Stimulated activated CD8-positive, alpha-beta memory T cell treated with anti-CD3 and anti-CD28 coated beads, Interleukin-2, amount 100 ng/mL, for 48 hours (primary cell): ENCODE data around the gene HID1.
A peak's percentile ranks its signal among the peaks of the same experiment; 100 is the strongest.
"Not testable (repeated sequence)": the region's sequence is repeated elsewhere in the genome, so short reads cannot be mapped to it uniquely, and the experiment has no call there.

Source experiments
- DNase-seq, 2 donors: peaks; one replicate each; pipeline ENCODE4 v3.0.0-alpha.2; 2020; ENCODE audit warnings: low read depth in 2 of 2

Gene HID1

DNA sequence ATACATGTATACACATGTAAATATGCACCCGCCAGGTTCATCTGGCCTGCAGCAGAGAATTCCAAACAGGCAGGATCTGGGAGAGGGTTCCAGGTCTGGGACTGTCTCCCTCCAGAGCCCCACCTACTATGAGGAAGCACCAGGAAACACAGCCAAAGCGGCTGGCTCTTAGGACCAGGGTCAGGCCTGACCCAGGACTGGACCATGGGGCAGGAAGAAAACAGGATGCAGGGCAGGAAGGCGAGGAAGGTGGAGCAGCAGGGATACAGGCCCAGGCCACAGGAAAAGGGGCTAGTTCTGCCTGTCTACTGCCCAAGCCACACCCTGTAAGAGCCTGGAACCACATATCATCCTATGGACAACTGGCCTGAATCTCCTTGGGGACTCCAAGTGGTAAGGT lies 2.2 kb downstream of the HID1 start:
- no peak for DNase-seq

DNA sequence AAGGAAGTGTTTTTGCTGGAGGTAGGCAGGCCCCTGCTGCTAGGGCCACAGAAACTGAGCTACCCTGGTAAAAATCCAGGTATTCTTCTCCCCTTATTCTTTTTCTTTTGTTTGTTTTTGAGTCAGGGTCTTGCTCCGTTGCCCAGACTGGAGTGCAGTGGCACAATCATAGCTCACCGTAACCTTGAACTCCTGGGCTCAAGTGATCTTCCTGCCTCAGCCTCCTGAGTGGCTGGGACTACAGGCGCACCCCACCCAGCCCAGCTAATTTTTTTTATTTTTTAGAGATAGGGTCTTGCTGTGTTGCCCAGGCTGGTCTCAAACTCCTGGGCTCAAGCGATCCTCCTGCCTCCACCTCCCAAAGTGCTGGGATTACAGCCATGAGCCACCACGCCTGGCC lies 3.1 kb downstream of the HID1 start:
- not testable (repeated sequence) for DNase-seq

DNA sequence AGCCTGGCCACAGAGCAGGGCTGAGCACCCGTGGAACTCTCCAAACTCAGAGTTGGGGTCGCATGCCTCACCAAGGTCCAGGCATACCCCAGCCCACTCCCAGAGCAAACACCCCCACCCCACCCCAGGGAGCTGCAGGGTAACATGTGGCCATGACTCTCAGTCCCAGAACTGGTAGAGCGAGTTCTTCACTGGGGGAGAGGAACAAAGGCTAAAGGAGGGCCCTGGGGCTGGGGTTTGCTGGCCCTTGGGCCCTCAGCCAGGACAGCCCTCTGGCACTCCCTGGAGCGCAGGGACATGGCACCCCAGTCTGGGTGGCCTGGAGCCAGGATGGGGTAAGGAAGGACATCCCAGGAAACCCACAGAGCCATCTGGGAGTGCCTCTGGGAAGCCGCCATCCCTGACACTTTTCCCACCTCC lies 4.2 kb downstream of the HID1 start:
- no peak for DNase-seq

DNA sequence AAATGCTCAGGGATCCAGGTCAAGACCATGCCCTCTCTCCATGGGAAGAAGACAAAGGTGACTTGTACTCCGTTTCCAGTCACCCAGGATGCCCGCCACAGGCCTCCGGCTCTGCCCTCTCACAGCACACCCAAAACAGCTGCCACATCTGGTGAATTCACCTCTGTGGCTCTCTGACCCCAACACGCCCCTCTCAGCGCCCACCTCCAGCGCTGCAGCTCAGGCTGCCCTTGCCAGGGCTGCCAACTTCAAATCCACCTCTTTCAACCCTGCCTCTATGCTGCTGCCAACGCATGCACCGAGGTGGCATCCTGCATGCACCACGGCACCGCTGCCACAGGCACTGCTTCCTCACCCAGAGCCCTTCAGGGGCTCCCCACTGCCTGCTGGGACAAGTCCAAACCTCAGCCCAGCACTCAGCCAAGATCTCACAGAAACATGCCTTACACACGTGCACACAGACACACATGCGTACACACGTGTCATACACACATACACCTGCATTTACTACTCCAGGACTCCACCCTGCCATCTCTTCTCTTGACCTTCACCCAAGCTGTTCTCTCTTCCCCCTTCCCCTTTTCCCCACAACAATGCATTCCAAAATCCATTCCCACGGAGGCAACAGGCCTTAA lies 7.5 kb downstream of the HID1 start:
- DNase-seq: no peak

DNA sequence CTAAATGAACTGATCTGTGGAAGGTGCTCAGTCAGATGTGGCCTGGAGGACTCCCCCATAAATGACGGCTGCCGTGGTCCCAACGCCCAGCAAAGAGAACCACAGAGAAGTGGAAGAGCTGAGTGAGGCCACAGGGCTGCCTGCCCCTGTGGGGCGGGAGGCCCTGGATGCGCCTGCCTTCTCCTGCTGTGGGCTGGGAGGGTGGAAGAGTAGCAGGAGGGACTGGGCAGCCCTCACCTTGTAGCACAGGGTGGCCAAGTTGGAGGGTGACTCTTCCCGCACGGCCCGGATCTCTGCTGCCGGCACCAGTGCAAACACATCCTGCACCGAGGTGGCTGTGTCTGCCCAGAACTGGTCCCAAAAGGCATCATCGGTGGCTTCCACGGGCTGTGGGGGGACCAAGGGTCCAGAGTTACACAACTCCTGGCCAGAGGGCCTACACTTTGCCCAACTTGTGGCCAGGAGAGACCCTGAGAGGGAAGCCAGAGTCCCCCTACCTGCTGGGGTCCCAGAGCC lies 8.3 kb downstream of the HID1 start:
- no peak for DNase-seq

DNA sequence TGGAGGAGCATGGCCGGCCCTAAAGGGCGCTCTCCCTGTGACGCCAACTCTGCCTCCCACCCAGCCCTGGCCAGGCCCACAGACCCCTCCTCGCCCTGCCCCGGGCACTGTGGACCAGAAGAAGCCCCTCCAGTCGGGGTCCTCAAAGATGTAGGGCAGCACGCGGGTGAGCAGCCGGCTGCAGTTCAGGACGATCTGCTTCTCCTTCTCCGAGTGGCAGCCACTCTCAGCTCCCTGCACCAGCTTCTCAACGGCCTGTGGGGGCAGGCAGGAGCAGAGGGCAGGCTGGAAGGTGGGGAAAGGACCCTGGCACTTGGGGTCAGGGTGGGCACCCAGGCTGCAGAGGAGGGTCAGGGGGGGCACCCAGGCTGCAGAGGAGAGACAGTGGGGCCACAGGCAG lies 8.9 kb downstream of the HID1 start:
- DNase-seq: no peak

DNA sequence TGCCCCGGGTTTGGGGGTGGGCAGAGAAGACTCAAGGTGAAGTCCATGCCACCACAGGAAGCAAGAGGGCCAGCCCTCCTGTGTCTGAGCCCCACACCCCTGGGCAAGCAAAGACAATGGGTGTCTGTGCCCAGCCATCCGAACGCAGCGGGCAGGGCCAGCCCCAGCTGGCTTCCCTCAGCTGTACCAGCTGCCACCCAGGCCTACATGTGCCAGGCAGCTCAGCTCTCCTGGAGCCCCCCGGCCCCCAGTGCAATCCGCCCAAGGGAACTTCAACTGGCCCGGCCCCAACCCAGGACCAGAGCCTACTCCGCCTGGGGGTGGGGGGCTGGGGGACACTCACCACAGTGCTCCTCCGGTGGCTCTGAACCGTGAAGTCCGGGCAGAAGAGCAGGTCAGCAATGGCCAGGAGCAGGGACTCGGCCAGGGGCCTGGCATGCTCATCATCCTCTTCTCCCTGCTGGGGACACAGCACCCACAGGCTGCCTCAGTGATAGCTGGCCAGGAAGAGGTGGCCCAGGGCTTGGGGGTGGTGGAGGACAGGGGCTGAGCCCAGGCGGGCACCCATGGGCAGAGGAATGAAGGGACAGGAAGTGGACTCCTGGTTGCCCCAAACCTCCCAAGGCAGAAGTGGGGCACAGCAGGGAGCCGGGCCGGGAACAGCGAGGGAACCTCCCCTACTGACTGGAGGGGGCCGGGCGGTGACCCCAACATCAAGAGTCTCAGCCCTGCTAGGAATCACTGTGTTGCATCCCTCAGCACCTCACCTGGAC lies 9.8 kb downstream of the HID1 start:
- no peak for DNase-seq

DNA sequence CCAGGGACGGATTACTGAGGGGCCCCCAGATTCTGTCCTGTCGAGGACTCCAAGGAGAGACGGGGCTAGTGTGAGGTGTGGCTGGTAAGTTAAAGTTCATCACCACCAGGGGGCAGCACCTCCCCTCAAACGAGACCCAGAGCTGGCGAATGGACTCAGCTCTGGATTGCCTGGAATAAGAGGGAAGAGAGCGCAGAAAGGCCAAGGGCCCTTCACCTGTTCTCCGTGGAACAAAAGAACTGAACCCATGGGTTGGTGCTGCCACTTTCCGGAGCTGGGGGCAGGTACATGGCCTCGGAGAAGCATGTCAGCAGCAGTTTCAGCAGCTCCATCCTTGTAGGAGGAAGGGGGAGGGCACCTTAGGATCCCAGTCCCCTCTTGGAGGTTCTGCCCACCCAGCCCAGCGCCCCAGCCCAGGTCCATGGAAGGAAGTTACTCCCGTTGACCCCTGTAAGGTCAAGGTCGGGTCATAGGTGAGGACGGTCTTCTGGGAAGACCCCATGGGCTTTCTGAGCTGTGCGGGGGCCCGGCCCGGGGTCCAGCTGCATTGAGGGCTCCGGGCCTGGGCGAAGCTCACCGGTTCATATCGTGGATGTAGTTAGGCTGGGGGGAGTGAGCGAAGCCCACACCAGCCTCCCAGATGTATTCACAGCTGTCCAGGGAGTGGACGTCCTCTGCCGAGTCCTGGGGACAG lies 10.8 kb downstream of the HID1 start:
- DNase-seq: peak; percentile 78 to 80

DNA sequence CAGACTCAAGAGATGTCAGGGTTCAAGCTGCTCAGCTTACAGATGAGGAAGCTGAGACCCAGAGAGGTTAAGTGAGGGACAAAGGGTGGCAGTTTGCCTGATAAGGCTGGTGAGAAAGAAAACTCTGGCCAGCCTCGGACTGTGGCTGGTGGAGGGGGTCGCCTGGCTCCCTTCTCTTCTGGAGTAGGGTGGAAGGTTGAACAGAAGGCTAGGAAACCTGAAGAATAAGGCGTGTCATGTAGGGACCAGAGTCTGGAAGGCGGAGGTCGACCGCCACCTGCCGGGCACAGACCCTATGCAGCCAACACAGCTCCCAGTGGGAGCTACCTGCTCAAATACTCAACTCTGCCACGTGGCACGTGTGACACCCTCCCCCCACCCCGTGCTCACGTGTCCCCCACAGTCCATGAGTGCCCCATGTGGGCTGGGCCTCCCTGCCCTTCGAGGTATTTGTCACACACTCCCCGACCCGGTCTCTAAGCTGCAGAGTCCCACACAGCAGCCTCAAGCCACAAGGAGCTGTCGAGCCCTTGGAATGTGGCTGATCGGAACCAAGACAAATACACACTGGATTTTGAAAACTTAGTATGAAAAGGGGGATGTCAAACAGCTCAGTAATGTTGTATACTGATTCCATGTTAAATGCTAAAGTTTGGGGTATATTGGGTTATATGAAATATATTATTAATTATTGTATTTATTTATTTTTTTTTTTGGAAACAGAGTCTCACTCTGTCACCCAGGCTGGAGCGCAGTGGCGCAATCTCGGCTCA lies 11.8 kb downstream of the HID1 start:
- DNase-seq: peak; percentile 21 to 54

DNA sequence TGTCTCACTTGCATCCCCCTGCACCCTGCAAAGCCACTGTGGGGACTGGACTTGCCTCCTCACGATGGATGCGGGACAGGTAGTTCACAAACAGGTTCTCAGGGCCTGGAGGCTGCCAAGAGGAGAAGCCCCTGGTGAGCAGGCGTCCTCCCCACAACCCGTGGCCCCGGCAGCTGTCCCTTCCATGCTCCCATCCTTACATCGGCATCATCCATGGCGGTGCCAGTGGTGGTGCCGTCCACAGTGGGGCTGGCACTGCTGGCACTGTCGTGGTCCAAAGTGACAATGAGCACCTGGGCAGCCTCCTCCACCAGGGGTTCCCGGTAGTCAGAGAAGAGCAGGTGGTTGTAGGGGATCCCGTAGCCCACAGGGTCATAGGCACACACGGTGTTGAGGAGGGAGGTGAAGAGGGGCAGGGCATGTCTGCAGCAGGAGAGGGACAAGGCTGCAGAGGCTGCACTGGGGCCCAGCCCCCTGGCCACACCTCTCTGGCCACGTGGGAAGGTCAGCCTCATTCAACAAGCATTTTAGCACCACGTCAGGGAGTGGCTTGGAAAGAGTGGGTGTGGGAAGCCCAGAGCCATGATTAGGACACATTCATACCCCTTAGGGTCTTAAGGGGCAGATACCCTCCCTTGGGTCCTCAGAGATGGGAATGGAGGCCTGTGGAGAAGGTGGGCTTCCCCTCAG lies 12.6 kb downstream of the HID1 start:
- DNase-seq: no peak

DNA sequence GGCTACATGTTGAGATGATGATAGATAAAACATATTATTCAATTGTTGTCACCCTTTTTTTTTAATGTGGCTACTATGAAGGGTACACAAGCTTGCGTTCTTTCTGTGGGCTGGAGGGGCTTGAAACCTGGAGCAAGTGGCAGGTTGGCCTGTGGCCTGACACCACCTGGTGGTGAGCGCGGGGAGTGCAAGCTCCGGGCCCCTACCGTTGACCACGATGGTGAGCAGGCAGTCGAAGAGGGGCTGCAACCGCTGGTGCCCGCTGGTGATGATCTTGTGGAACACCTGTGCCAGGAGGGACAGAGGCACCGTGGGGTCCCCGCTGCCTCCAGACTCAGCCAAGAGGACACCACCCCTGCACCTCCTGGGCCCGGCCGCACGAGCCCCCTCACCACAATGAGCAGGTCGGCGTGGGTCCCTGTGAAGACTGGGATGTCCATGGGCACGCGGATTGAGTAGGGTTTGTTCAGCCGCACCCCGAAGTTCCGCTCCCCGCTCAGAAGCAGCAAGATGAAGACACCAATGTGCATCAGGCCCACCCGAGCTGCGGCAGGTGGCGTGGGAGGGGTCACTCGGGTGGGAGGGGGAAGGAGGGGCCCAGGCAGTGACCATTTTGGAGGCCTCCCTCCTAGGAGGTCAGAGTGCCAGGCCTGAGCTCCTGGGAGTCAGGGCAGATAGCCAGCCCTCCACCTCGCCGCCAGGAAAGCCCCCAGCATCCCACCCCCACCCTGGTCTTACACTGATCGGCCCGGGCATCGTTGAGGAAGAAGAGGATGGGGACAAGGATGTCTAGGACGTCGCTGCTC lies 14.4 kb downstream of the HID1 start:
- DNase-seq: peak; percentile 75 to 81

DNA sequence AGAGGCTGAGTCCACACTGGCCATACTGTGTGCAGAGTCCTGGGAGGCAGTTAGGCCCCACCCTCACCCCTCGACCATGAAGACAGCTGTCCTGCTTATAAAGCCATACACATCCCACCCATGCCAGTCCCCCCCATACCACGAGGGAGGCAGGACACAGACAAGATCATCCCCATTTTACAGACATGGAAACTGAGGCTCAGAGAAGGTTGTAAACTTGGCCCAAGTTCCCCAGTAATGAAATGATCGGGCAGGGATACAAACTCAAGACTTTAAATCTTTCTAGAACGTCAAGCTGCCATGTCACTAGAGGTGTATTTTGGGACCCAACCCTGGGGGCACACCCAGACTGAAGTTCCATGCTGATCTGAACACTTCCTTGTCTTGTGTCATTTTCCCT lies 16.5 kb downstream of the HID1 start:
- no peak for DNase-seq

DNA sequence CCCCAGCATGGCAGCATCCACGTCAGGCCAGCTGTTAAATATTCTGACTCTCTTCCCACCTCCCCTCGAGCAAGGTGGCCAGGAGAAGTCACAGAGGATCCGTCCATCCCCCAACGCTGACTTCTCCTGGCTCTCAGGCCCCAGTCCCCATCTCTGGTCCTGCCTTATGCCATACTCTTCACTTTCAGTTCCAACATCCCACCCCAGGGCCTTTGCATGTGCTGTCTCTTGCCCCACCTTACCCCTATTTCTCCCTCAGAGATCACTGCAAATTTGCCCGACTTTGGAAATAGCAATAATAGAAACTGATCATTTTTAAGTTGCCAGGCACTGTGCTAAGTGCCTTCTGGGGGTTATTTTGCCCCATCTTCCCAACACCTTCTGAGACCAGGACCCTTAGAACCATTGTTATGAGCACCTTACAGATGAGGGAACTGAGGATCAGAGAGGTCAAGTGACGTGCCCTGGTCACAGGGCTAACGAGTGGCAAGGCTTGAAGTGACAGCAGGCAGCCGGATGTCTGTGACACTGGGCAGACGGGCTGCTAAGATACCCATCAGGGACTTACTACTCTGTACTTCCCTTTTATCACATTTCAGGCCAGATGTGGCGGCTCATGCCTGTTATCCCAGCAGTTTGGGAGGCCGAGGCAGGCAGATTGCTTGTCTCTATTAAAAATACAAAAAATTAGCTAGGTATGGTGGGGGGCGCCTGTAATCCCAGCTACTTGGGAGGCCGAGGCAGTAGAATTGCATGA lies 17.7 kb downstream of the HID1 start:
- no peak for DNase-seq

DNA sequence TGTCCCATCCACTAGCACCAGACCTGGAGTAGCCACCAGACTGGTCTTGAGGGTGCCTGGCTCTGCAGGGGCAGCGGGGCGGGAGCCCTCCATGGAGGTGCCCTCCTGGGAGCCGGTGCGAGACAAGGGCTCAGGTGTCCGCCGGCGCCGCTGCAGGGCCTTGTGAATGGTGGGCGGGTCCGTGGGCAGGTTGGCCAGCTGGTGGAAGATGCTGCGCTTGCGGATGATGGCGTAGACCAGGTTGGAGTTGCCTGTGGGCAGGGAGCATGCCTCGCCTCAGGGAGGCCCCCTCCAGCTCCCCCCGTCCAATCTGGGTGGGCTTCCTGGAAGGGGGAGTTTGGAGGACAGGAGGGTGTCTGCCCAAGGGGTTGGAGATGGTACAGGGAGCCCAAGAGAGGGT lies 18.4 kb downstream of the HID1 start:
- no peak for DNase-seq

DNA sequence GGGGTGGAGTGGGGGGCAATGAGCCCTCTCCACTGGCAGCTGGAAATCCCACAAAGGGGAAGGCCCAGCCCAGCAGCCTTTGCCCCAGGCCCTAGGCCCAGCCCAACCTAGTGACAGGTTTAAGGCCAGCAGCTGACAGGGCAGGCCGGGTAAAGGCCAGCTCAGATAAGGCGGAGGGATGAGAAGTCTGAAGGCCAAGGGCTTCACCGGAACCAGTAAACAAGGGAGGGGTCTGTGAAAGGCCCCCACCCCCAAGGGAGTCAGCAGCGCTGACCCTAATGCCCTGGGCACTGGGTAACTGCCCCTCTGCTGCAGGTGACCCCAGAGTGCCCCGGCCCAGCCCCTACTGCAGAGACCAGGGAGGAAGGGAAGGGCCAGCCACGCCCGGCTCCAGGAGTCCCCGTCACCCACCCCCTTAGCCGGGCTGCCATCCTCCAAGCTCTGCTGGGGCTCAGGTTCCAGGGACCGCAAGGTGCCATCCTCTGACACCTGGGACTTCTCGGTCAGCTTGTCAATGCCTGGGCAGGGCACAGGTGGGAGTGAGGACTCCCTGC lies 19.3 kb downstream of the HID1 start:
- DNase-seq: no peak

DNA sequence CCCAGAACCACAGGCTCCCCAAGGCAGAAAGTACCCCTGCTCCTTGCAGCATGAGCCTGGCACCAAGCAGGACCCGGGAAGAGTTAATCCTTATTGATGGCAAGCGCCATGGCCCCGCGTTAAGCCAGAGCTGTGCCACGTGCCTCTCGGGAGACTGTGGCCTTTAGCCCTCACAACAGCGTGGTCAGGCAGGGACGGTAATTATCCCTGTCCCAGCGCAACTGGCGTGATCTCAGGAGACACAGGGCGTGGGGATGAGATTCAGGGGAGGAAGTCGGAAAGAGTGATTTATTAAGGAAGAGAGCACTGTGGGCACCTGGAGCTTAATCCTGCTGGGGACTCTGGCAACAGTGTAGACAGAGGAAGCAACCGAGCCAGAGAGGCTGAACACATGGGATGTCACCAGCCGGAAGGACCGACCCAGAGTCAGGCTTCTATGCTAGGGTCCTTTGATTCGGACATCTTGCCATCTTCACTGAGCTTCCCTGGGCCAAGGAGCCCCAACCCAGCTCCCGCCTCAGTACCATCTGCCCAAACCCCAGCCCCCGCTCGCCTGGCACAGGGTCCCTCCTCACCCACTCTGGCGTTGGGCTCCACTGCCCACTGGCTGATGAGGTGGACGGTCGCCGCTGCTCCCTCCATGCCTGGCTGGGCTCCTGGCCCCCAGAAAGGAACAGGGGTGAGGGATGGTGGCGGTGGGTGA lies 20.0 kb downstream of the HID1 start:
- DNase-seq: no peak

DNA sequence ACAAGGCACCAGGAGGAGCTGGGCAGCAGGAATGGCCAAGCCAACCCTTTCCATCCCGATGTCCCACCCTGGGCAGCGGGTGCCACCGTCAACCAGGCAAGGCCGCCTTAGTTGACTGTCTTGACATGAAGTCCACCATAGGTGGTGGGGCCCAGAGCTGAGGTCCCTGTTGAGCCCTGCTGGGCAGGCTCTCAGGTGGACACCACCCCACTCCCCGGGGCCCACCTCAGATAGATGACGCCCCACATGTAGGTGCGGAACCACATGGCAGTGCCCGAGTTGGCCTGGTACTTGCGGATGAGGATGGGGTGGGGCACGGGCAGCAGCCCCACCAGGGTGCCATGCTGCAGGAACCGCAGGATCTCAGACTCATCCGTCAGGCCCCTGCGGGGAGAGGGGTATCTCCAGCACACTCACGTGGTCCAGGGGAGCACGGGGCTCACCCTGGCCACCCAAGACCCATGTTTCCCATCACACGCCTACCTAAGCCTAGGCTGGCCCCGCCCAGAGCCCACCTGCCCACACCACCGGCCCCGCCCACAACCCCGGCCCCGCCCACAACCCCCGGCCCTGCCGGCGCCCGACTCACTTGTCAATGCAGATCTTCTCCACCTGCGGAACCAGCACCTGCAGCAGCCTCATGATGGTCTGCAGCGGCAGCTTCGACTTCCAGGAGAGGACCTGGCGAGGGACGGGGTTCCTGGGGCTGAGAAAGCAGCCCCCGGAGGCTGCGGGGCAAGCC lies 20.7 kb downstream of the HID1 start:
- DNase-seq: no peak

DNA sequence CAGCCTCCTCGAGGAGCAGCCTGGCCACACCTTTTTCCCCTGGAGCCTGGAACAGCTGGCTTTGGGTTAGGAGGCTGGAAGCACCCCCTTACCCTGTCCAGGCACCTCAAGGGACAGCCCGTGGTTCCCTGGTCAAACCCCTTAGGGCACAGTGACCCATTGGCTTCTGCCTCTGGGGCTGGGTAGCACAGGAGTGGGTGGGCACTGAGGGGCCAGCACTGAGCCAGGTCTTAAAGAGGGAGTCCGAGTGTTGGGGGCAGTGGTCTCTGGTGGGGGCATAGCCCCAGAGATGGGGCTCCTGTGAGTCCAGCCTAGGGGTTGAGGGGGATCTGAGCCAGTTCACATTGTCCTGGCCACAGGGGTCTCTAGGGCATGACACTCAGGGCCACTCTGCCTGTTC lies 21.5 kb downstream of the HID1 start:
- DNase-seq: no peak
